HG03135 (cell line): ENCODE results near the gene SOBP.
"Not testable (repeated sequence)": the region's sequence is repeated elsewhere in the genome, so short reads cannot be mapped to it uniquely, and the experiment has no call there.

Experiments
- ATAC-seq: cut with Tn5 transposase; IDR thresholded peaks from one replicate; pipeline ENCODE4 v1.9.1; 2021; ENCODE audit warnings: mild to moderate bottlenecking, moderate library complexity; ENCODE audit not compliant: unreplicated experiment

The SOBP gene

GRCh38 chr6:107519224-107519623 is 29.3 kb downstream of the SOBP start:
- not testable (repeated sequence) for ATAC-seq

- not testable (repeated sequence) for ATAC-seq
Measured at GRCh38 chr6:107520706-107521105, 30.8 kb downstream of the SOBP start.

GRCh38 chr6:107523054-107523791 is 33.3 kb downstream of the SOBP start:
- no peak for ATAC-seq

- ATAC-seq = no peak
Measured at GRCh38 chr6:107523794-107524193, 33.9 kb downstream of the SOBP start.

GRCh38 chr6:107524626-107525025 is 34.7 kb downstream of the SOBP start:
- no peak for ATAC-seq

- ATAC-seq = no peak
Measured at GRCh38 chr6:107531868-107532267, 42.0 kb downstream of the SOBP start.

GRCh38 chr6:107532706-107533105 is 42.8 kb downstream of the SOBP start:
- ATAC-seq = no peak

- no peak for ATAC-seq
Measured at GRCh38 chr6:107533415-107534059, 43.6 kb downstream of the SOBP start.

- no peak for ATAC-seq
Measured at GRCh38 chr6:107534571-107535141, 44.7 kb downstream of the SOBP start.

- ATAC-seq = no peak
Measured at GRCh38 chr6:107535626-107536025, 45.7 kb downstream of the SOBP start.

- ATAC-seq = no peak
Measured at GRCh38 chr6:107536180-107536961, 46.5 kb downstream of the SOBP start.

GRCh38 chr6:107537559-107537958 is 47.6 kb downstream of the SOBP start:
- ATAC-seq = no peak

GRCh38 chr6:107538856-107539387 is 49.0 kb downstream of the SOBP start:
- no peak for ATAC-seq

GRCh38 chr6:107539409-107539808 is 49.5 kb downstream of the SOBP start:
- ATAC-seq = no peak

GRCh38 chr6:107539849-107540464 is 50.0 kb downstream of the SOBP start:
- no peak for ATAC-seq

GRCh38 chr6:107540465-107540857 is 50.5 kb downstream of the SOBP start:
- no peak for ATAC-seq

GRCh38 chr6:107542192-107542668 is 52.3 kb downstream of the SOBP start:
- no peak for ATAC-seq

GRCh38 chr6:107543088-107543487 is 53.2 kb downstream of the SOBP start:
- no peak for ATAC-seq

GRCh38 chr6:107543567-107543966 is 53.6 kb downstream of the SOBP start:
- ATAC-seq = no peak

- no peak for ATAC-seq
Measured at GRCh38 chr6:107545763-107546162, 55.8 kb downstream of the SOBP start.
